Psoas muscle (tissue), 8 donors: ENCODE measurements around the gene ADAMTSL1. TPM values are rescaled to one million over a fixed set of nuclear protein-coding genes. Genes with fewer than 3 reads are reported as not detected.

Source experiments
- ATAC-seq, 4 donors: fragments of 200-7000 bp; cut with Tn5 transposase; one replicate each; pipeline ENCODE4 v1.9.1; 2020; ENCODE audit warnings: moderate library complexity in 3 of 4, mild to moderate bottlenecking in 2 of 4
- DNase-seq, 2 donors: peaks; one replicate each; pipeline ENCODE4 v3.0.0-alpha.2; 2020
- H3K27ac ChIP-seq: fragments of 200-600 bp; one replicate; pipeline ENCODE4 v1.8.0; 2022
- H3K27me3 ChIP-seq, 3 donors: fragments of 200-600 bp in 1 of 3; one replicate each; pipeline versions ENCODE4 v1.6.1 to v1.8.0; 2013 to 2022; ENCODE audit warnings: low read length in 2 of 3, mild to moderate bottlenecking in 2 of 3, moderate library complexity in 1 of 3; ENCODE audit not compliant: insufficient read depth in 3 of 3
- H3K36me3 ChIP-seq, 2 donors: fragments of 200-600 bp in 1 of 2; one replicate each; pipeline versions ENCODE4 v1.6.1 to v1.8.0; 2013 to 2022; ENCODE audit warnings: low read depth in 1 of 2, mild to moderate bottlenecking in 1 of 2, moderate library complexity in 1 of 2; ENCODE audit not compliant: insufficient read depth in 1 of 2
- H3K4me1 ChIP-seq: fragments of 200-600 bp; one replicate; pipeline ENCODE4 v1.8.0; 2022
- H3K4me3 ChIP-seq: fragments of 200-600 bp; one replicate; pipeline ENCODE4 v1.8.0; 2022; ENCODE audit warnings: mild to moderate bottlenecking
- H3K9me3 ChIP-seq: fragments of 200-600 bp; one replicate; pipeline ENCODE4 v1.8.0; 2022
- CTCF ChIP-seq: fragments of 200-600 bp; IDR thresholded peaks from one replicate; pipeline ENCODE4 v1.8.0; 2022; ENCODE audit warnings: antibody characterized with exemption
- WGBS, 3 donors: extraction: QIAGEN DNeasy Blood & Tissue Kit; methylation state at CpG; one replicate each; pipeline versions ENCODE4 v1.1.6 to v1.1.7; 2013; 5-methylcytosine and 5-hydroxymethylcytosine counted together
- intact Hi-C, 2 donors: fragments of 100-400 bp; cut with DNase I; formaldehyde crosslinking; loops; one replicate each; pipeline versions ENCODE4 v1.11.0 to v1.14.2; 2022
- polyA plus RNA-seq, 3 donors: library from polyadenylated mRNA; stranded (reverse); fragments of 200-250 nt; gene quantifications; one replicate each; pipeline ENCODE4 v1.2.3, GENCODE V29; 2013
- total RNA-seq, 4 donors: library from RNA; stranded (reverse); fragmentation: NEBNext Ultra II Directional in 2 of 4; extraction: Animal tissue kit (Norgen Biotek cat#: 25700) in 2 of 4; gene quantifications; one replicate each; pipeline versions ENCODE4 v1.2.1 to v1.2.4, GENCODE V29; 2021 to 2023
- donor health status: healthy with polysubstance abuse.
- donor health status: DM: no; HTN: no; CAD: no; lungs with moderate emphysema.
- donor health status: Bipolar disorder and iron deficiency.
- donor health status: healthy.
- donor health status: DM: yes; HTN: yes; CAD: no.
- donor health status: DM: no; HTN: no; CAD: no.
- donor health status: DM: no; HTN: no; CAD: no.
- donor health status: DM: yes; HTN: yes; CAD: no.

Gene ADAMTSL1
- total and polyA plus RNA-seq, 7 donors, result 0.08 to 0.57 (median 0.28) TPM

GRCh38 chr9:18459962-18460584 is 13.9 kb upstream of the ADAMTSL1 start:
- no peak for TF ChIP-seq CTCF
- Histone ChIP-seq H3K27ac (no peak overlapping the region), H3K27me3 (no peaks in the 10 kb centered on the region), H3K4me3 (no peak overlapping the region), H3K36me3 (no peaks in the 10 kb centered on the region), H3K4me1 (no peaks in the 10 kb centered on the region), H3K9me3 (no peaks in the 10 kb centered on the region)
- DNase-seq (no peak), ATAC-seq (no peak)
- intact Hi-C loops, result no loop called here
- 39 to 49% (median 48%) methylated on average over 7 of the region's 7 CpGs for WGBS, 3 donors

GRCh38 chr9:18461496-18461895 is 12.5 kb upstream of the ADAMTSL1 start:
- no peak overlapping the region for H3K4me3 ChIP-seq
- ATAC-seq (no peak), DNase-seq (no peak)
- no peaks in the 10 kb centered on the region for H3K27me3 ChIP-seq
- H3K4me1 ChIP-seq, result no peaks in the 10 kb centered on the region
- no peaks in the 10 kb centered on the region for H3K36me3 ChIP-seq
- intact Hi-C loops, result no loop called here
- H3K27ac ChIP-seq, result no peak overlapping the region
- WGBS, 3 donors, result 78 to 89% (median 85%) methylated on average over 4 of the region's 4 CpGs
- no peak for TF ChIP-seq CTCF
- no peaks in the 10 kb centered on the region for H3K9me3 ChIP-seq

GRCh38 chr9:18463991-18464390 is 10.0 kb upstream of the ADAMTSL1 start:
- intact Hi-C loops, result no loop called here
- Histone ChIP-seq H3K36me3 (no peaks in the 10 kb centered on the region), H3K4me1 (no peaks in the 10 kb centered on the region), H3K4me3 (no peak overlapping the region), H3K27ac (no peak overlapping the region), H3K27me3 (no peaks in the 10 kb centered on the region), H3K9me3 (no peaks in the 10 kb centered on the region)
- ATAC-seq (no peak), DNase-seq (no peak)
- TF ChIP-seq CTCF, result no peak

GRCh38 chr9:18466101-18466500 is 7.9 kb upstream of the ADAMTSL1 start:
- Histone ChIP-seq H3K9me3 (no peaks in the 10 kb centered on the region), H3K27me3 (no peaks in the 10 kb centered on the region), H3K4me1 (no peaks in the 10 kb centered on the region), H3K36me3 (no peaks in the 10 kb centered on the region), H3K27ac (no peak overlapping the region), H3K4me3 (no peak overlapping the region)
- intact Hi-C loops, result no loop called here
- WGBS, 3 donors, result 64 to 66% (median 64%) methylated on average over 4 of the region's 4 CpGs
- DNase-seq, result no peak
- ATAC-seq, result no peak
- TF ChIP-seq CTCF, result no peak

- intact Hi-C loops, result no loop called here
- Histone ChIP-seq H3K9me3 (no peaks in the 10 kb centered on the region), H3K4me1 (no peaks in the 10 kb centered on the region), H3K4me3 (no peak overlapping the region), H3K27me3 (no peaks in the 10 kb centered on the region), H3K27ac (no peak overlapping the region), H3K36me3 (no peaks in the 10 kb centered on the region)
- WGBS, 3 donors, result 38 to 45% (median 41%) methylated on average over 1 of the region's 1 CpG
- ATAC-seq (no peak), DNase-seq (no peak)
- no peak for TF ChIP-seq CTCF
These were observed 6.3 kb upstream of the ADAMTSL1 start for GRCh38 chr9:18467696-18468095.
